DMS 273 treated with DMSO at 0.1 percent for 48 hours (cell line): Measurements from ENCODE around the gene PCDHB9.
"Not testable (repeated sequence)": the region's sequence is repeated elsewhere in the genome, so short reads cannot be mapped to it uniquely, and the experiment has no call there.

Experiments used
- DNase-seq: peaks from one replicate; lab custom pipeline; 2025; lab: John Stamatoyannopoulos, UW

PCDHB9 gene

GRCh38 chr5:141186897-141187512 lies at the start of gene PCDHB9:
PCDHB9 (plus strand) TSS chr5:141187161; CDS start chr5:141187319, 158 bp downstream.
- peak; percentile 69 for DNase-seq

- DNase-seq, result not testable (repeated sequence)
These were observed 49.6 kb upstream of the PCDHB9 start for GRCh38 chr5:141137346-141137745.

- no peak for DNase-seq
These were observed 37.1 kb upstream of the PCDHB9 start, which contains the start of gene PCDHB6 for GRCh38 chr5:141149812-141150211. PCDHB6 (plus strand) TSS chr5:141150057; CDS start chr5:141150258, 201 bp downstream.

- no peak for DNase-seq
These were observed 36.6 kb upstream of the PCDHB9 start for GRCh38 chr5:141150224-141150992.

- DNase-seq, result no peak
These were observed 36.0 kb upstream of the PCDHB9 start for GRCh38 chr5:141150993-141151325.

DNA sequence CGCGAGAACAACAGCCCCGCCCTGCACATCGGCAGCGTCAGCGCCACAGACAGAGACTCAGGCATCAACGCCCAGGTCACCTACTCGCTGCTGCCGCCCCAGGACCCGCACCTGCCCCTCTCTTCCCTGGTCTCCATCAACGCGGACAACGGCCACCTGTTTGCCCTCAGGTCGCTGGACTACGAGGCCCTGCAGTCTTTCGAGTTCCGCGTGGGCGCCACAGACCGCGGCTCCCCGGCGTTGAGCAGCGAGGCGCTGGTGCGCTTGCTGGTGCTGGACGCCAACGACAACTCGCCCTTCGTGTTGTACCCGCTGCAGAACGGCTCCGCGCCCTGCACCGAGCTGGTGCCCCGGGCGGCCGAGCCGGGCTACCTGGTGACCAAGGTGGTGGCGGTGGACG lies 35.3 kb upstream of the PCDHB9 start:
- not testable (repeated sequence) for DNase-seq

DNA sequence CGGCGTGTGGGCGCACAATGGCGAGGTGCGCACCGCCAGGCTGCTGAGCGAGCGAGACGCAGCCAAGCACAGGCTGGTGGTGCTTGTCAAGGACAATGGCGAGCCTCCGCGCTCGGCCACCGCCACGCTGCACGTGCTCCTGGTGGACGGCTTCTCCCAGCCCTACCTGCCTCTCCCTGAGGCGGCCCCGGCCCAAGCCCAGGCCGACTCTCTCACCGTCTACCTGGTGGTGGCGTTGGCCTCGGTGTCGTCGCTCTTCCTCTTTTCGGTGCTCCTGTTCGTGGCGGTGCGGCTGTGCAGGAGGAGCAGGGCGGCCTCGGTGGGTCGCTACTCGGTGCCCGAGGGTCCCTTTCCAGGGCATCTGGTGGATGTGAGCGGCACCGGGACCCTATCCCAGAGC lies 34.9 kb upstream of the PCDHB9 start:
- not testable (repeated sequence) for DNase-seq

- no peak for DNase-seq
These were observed 31.2 kb upstream of the PCDHB9 start for GRCh38 chr5:141155540-141156374.

- not testable (repeated sequence) for DNase-seq
These were observed 29.6 kb upstream of the PCDHB9 start for GRCh38 chr5:141157356-141157755.

DNA sequence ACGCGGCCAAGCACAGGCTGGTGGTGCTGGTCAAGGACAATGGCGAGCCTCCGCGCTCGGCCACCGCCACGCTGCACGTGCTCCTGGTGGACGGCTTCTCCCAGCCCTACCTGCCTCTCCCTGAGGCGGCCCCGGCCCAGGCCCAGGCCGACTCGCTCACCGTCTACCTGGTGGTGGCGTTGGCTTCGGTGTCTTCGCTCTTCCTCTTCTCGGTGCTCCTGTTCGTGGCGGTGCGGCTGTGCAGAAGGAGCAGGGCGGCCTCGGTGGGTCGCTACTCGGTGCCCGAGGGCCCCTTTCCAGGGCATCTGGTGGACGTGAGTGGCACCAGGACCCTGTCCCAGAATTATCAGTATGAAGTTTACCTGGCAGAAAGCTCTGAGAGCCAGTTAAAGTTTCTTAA lies 29.1 kb upstream of the PCDHB9 start:
- DNase-seq, result not testable (repeated sequence)

- no peak for DNase-seq
These were observed 14.4 kb upstream of the PCDHB9 start, which contains the start of gene PCDHB7 for GRCh38 chr5:141172381-141173204. PCDHB7 (plus strand) TSS chr5:141172644; CDS start chr5:141172836, 192 bp downstream.

GRCh38 chr5:141174291-141175104 lies 12.5 kb upstream of the PCDHB9 start:
- DNase-seq, result not testable (repeated sequence)

DNA sequence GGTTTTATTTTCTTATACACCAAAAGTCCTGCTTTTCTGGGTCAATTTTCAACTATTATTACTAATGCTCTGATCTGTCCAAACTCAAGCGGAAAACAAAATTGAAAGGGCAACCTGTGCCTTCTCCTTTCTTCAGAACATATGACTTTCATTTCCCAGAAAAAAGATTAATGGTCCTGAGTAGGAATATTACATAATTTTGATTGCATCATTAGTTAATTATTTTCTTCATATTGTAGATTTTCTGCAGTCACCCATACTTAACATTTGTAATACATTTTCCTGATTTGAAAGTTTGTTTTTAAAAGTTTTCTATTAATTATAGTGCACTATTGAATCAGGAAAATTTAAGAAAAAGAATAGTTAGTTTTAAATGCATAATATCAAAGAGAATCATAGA lies 11.0 kb upstream of the PCDHB9 start:
- no peak for DNase-seq

- not testable (repeated sequence) for DNase-seq
These were observed 9.3 kb upstream of the PCDHB9 start, which contains the start of gene PCDHB8 for GRCh38 chr5:141177577-141178191. PCDHB8 (plus strand) TSS chr5:141177790; CDS start chr5:141178035, 245 bp downstream.

DNA sequence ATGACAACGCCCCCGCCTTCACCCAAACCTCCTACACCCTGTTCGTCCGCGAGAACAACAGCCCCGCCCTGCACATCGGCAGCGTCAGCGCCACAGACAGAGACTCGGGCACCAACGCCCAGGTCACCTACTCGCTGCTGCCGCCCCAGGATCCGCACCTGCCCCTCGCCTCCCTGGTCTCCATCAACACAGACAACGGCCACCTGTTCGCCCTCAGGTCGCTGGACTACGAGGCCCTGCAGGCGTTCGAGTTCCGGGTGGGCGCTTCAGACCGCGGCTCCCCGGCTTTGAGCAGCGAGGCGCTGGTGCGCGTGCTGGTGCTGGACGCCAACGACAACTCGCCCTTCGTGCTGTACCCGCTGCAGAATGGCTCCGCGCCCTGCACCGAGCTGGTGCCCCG lies 7.6 kb upstream of the PCDHB9 start:
- not testable (repeated sequence) for DNase-seq

DNA sequence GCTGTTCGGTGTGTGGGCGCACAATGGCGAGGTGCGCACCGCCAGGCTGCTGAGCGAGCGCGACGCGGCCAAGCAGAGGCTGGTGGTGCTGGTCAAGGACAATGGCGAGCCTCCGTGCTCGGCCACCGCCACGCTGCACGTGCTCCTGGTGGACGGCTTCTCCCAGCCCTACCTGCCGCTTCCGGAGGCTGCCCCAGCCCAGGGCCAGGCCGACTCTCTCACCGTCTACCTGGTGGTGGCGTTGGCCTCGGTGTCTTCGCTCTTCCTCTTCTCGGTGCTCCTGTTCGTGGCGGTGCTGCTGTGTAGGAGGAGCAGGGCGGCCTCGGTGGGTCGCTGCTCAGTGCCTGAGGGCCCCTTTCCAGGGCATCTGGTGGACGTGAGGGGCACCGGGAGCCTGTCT lies 7.1 kb upstream of the PCDHB9 start:
- not testable (repeated sequence) for DNase-seq

- DNase-seq, result no peak
These were observed 6.6 kb upstream of the PCDHB9 start for GRCh38 chr5:141180313-141180712.

GRCh38 chr5:141182248-141182647 lies 4.7 kb upstream of the PCDHB9 start, which contains the start of gene PCDHB16:
PCDHB16 (plus strand) TSS chr5:141182387; CDS start chr5:141182560, 173 bp downstream.
- DNase-seq, result no peak

DNA sequence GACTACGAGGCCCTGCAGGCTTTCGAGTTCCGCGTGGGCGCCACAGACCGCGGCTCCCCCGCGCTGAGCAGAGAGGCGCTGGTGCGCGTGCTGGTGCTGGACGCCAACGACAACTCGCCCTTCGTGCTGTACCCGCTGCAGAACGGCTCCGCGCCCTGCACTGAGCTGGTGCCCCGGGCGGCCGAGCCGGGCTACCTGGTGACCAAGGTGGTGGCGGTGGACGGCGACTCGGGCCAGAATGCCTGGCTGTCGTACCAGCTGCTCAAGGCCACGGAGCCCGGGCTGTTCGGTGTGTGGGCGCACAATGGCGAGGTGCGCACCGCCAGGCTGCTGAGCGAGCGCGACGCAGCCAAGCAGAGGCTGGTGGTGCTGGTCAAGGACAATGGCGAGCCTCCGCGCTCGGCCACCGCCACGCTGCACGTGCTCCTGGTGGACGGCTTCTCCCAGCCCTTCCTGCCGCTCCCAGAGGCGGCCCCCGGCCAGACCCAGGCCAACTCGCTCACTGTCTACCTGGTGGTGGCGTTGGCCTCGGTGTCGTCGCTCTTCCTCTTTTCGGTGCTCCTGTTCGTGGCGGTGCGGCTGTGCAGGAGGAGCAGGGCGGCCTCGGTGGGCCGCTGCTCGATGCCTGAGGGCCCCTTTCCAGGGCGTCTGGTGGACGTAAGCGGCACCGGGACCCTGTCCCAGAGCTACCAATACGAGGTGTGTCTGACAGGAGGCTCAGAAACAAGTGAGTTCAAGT lies 2.7 kb upstream of the PCDHB9 start:
- DNase-seq, result not testable (repeated sequence)
